H9 (cell line): ENCODE data around the gene UBE3A. TPM values are rescaled to one million over a fixed set of nuclear protein-coding genes. Genes with fewer than 3 reads are reported as not detected.

ENCODE experiments used
- DNase-seq: peaks from one replicate; pipeline ENCODE4 v3.0.0-alpha.2; 2017
- H2AFZ ChIP-seq: one replicate; pipeline ENCODE4 v1.6.1; 2013; ENCODE audit warnings: mild to moderate bottlenecking, low read length, control low read depth, moderate library complexity
- H2AK5ac ChIP-seq: 2 replicates; pipeline ENCODE4 v1.6.1; 2013; ENCODE audit warnings: low read length, control low read depth, mixed read lengths; ENCODE audit not compliant: insufficient read length
- H2BK120ac ChIP-seq: one replicate; pipeline ENCODE4 v1.6.1; 2013; ENCODE audit warnings: low read depth, mild to moderate bottlenecking, low read length, control low read depth, inconsistent platforms; ENCODE audit not compliant: poor library complexity, severe bottlenecking
- H2BK12ac ChIP-seq: 2 replicates; pipeline ENCODE4 v1.6.1; 2013; ENCODE audit warnings: low read length, control low read depth, mixed read lengths, low read depth; ENCODE audit not compliant: insufficient read length
- H2BK15ac ChIP-seq: 2 replicates; pipeline ENCODE4 v1.6.1; 2013; ENCODE audit warnings: low read depth, low read length, control low read depth
- H2BK20ac ChIP-seq: one replicate; pipeline ENCODE4 v1.6.1; 2013; ENCODE audit warnings: low read depth, mild to moderate bottlenecking, low read length, control low read depth, inconsistent platforms; ENCODE audit not compliant: poor library complexity, severe bottlenecking
- H2BK5ac ChIP-seq: 2 replicates; pipeline ENCODE4 v1.6.1; 2013; ENCODE audit warnings: low read length, control low read depth, mixed read lengths; ENCODE audit not compliant: insufficient read length
- H3K14ac ChIP-seq: 2 replicates; pipeline ENCODE4 v1.6.1; 2013; ENCODE audit warnings: low read length, control low read depth; ENCODE audit not compliant: insufficient read depth
- H3K18ac ChIP-seq: 2 replicates; pipeline ENCODE4 v1.6.1; 2013; ENCODE audit warnings: low read depth, mild to moderate bottlenecking, mixed read lengths, low read length, control low read depth; ENCODE audit not compliant: insufficient read length
- H3K23ac ChIP-seq: 2 replicates; pipeline ENCODE4 v1.6.1; 2013; ENCODE audit warnings: low read length, control low read depth, mixed read lengths, low read depth; ENCODE audit not compliant: insufficient read length
- H3K23me2 ChIP-seq: 2 replicates; pipeline ENCODE4 v1.6.1; 2013; ENCODE audit warnings: low read depth, mild to moderate bottlenecking, mixed read lengths, low read length, control low read depth; ENCODE audit not compliant: insufficient read length, poor library complexity, severe bottlenecking
- H3K27ac ChIP-seq: 2 replicates; pipeline ENCODE4 v1.5.1; 2013; ENCODE audit warnings: low read length, control low read depth, mixed read lengths, low read depth; ENCODE audit not compliant: insufficient read length
- H3K27me3 ChIP-seq: 2 replicates; pipeline ENCODE4 v1.6.1; 2013; ENCODE audit warnings: low read length, control low read depth, inconsistent platforms; ENCODE audit not compliant: insufficient read depth
- H3K4ac ChIP-seq: 2 replicates; pipeline ENCODE4 v1.6.1; 2013; ENCODE audit warnings: low read depth, mild to moderate bottlenecking, control low read depth, inconsistent platforms, low read length, moderate library complexity
- H3K4me1 ChIP-seq: 2 replicates; pipeline ENCODE4 v1.6.1; 2013; ENCODE audit warnings: low read length, control low read depth, inconsistent platforms; ENCODE audit not compliant: insufficient read depth
- H3K4me2 ChIP-seq: 2 replicates; pipeline ENCODE4 v1.6.1; 2013; ENCODE audit warnings: low read length, control low read depth, mixed read lengths; ENCODE audit not compliant: insufficient read length, insufficient read depth
- H3K56ac ChIP-seq: 2 replicates; pipeline ENCODE4 v1.6.1; 2013; ENCODE audit warnings: low read depth, mild to moderate bottlenecking, mixed read lengths, low read length, control low read depth; ENCODE audit not compliant: insufficient read length
- H3K79me1 ChIP-seq: 2 replicates; pipeline ENCODE4 v1.6.1; 2013; ENCODE audit warnings: low read depth, mild to moderate bottlenecking, moderate library complexity, low read length, control low read depth, inconsistent platforms; ENCODE audit not compliant: insufficient read depth, poor library complexity, severe bottlenecking
- H3K79me2 ChIP-seq: 2 replicates; pipeline ENCODE4 v1.6.1; 2013; ENCODE audit warnings: low read length, control low read depth, inconsistent platforms; ENCODE audit not compliant: insufficient read depth
- H3K9ac ChIP-seq: 2 replicates; pipeline ENCODE4 v1.6.1; 2013; ENCODE audit warnings: low read length, control low read depth, mixed read lengths; ENCODE audit not compliant: insufficient read length; ENCODE audit errors: extremely low read depth
- H3K9me3 ChIP-seq: one replicate; pipeline ENCODE4 v1.6.1; 2013; ENCODE audit warnings: low read depth, low read length, inconsistent platforms; ENCODE audit not compliant: control insufficient read depth
- H3T11ph ChIP-seq: one replicate; pipeline ENCODE4 v1.6.1; 2013; ENCODE audit warnings: mild to moderate bottlenecking, low read length, control low read depth, inconsistent platforms
- H4K20me1 ChIP-seq: one replicate; pipeline ENCODE4 v1.6.1; 2013; ENCODE audit not compliant: control insufficient read depth, insufficient read length, insufficient read depth
- H4K5ac ChIP-seq: 2 replicates; pipeline ENCODE4 v1.6.1; 2013; ENCODE audit warnings: low read depth, mild to moderate bottlenecking, mixed read lengths, low read length, control low read depth; ENCODE audit not compliant: insufficient read length
- H4K8ac ChIP-seq: replicated peaks from 2 replicates; pipeline ENCODE4 v1.6.1; 2013; ENCODE audit warnings: low read length, control low read depth, mixed read lengths, low read depth; ENCODE audit not compliant: insufficient read length
- H4K91ac ChIP-seq: 2 replicates; pipeline ENCODE4 v1.6.1; 2013; ENCODE audit warnings: low read depth, mild to moderate bottlenecking, moderate library complexity, mixed read lengths, low read length, control low read depth; ENCODE audit not compliant: insufficient read length
- H3K27ac Mint-ChIP-seq, 3 experiments: 2 replicates in 2 of 3; 3 replicates in 1 of 3; pipeline ENCODE4 v1.8.0; 2020 to 2021; ENCODE audit warnings: mixed read lengths in 3 of 3, mild to moderate bottlenecking in 1 of 3, moderate library complexity in 1 of 3
- H3K27me3 Mint-ChIP-seq: 2 replicates; pipeline ENCODE4 v1.8.0; 2021; ENCODE audit warnings: low read depth, mild to moderate bottlenecking, moderate library complexity, mixed read lengths
- H3K36me3 Mint-ChIP-seq, 3 experiments: 2 replicates in 2 of 3; 3 replicates in 1 of 3; pipeline ENCODE4 v1.8.0; 2020 to 2021; ENCODE audit warnings: low read depth in 3 of 3, mixed read lengths in 3 of 3; ENCODE audit not compliant: insufficient read depth in 1 of 3
- H3K4me1 Mint-ChIP-seq, 2 experiments: 2 replicates each; pipeline ENCODE4 v1.8.0; 2020; ENCODE audit warnings: mixed read lengths in 2 of 2
- H3K4me3 Mint-ChIP-seq, 2 experiments: 2 replicates in 1 of 2; 3 replicates in 1 of 2; pipeline ENCODE4 v1.8.0; 2020 to 2021; ENCODE audit warnings: mild to moderate bottlenecking in 2 of 2, mixed read lengths in 2 of 2, moderate library complexity in 1 of 2
- H3K9me3 Mint-ChIP-seq, 2 experiments: 2 replicates in 1 of 2; 3 replicates in 1 of 2; pipeline ENCODE4 v1.8.0; 2020; ENCODE audit warnings: mild to moderate bottlenecking in 2 of 2, mixed read lengths in 2 of 2, moderate library complexity in 1 of 2
- CTCF ChIP-seq: fragments of 200-600 bp; sonication (generic); conservative IDR thresholded peaks from 3 replicates; pipeline ENCODE4 v1.8.0; 2021; ENCODE audit warnings: antibody characterized with exemption, mild to moderate bottlenecking
- WGBS: extraction: QIAGEN DNeasy Blood & Tissue Kit; methylation state at CpG from one replicate; pipeline ENCODE4 v1.1.7; 2013; ENCODE audit warnings: missing lambda C conversion rate, low lambda C conversion rate, mixed read lengths; ENCODE audit not compliant: insufficient read length; ENCODE audit errors: extremely low coverage; 5-methylcytosine and 5-hydroxymethylcytosine counted together
- total RNA-seq: library from RNA; stranded (reverse); gene quantifications from 2 replicates; pipeline ENCODE4 v1.2.1, GENCODE V29; 2021

UBE3A gene
- total RNA-seq, 1 experiment from 2014 or later: 108 TPM

GRCh38 chr15:25403771-25404170 lies 35.1 kb downstream of the UBE3A start:
- Histone ChIP-seq H3K79me2 (peaks cover 4% of the 10 kb centered on the region; the same call in 1 of the 2 replicates), H3K4ac (no peak overlapping the region), H2BK120ac (no peak overlapping the region), H3K9ac (no peak overlapping the region), H3K4me2 (no peak overlapping the region), H3K27me3 (no peaks in the 10 kb centered on the region), H2BK12ac (no peak overlapping the region), H3K9me3 (no peaks in the 10 kb centered on the region), H4K20me1 (no peaks in the 10 kb centered on the region), H3T11ph (no peak overlapping the region), H3K27ac (no peak overlapping the region), H2AK5ac (no peak overlapping the region), H3K4me1 (peaks cover 8% of the 10 kb centered on the region; the same call in 1 of the 2 replicates), H3K23me2 (no peaks in the 10 kb centered on the region), H4K91ac (no peak overlapping the region), H3K14ac (no peak overlapping the region), H3K56ac (no peak overlapping the region), H2BK5ac (no peak overlapping the region), H4K8ac (no peak overlapping the region), H3K18ac (no peak overlapping the region), H2BK15ac (no peak overlapping the region), H4K5ac (no peak overlapping the region), H2BK20ac (no peak overlapping the region), H3K23ac (no peak overlapping the region), H2AFZ (no peak overlapping the region), H3K79me1 (no peaks in the 10 kb centered on the region)
- Mint-ChIP-seq H3K27ac (no peak overlapping the region), H3K36me3 (peaks cover 25 to 49% (median 40%) of the 10 kb centered on the region in 3 experiments), H3K4me3 (no peak overlapping the region), H3K4me1 (peaks cover 27 to 32% of the 10 kb centered on the region in 2 experiments), H3K27me3 (no peaks in the 10 kb centered on the region; the same call in 1 of the 2 replicates), H3K9me3 (no peaks in the 10 kb centered on the region)
- no peak for TF ChIP-seq CTCF
- DNase-seq: no peak
- WGBS: no CpG with 5 or more reads among the region's 2 CpGs
